ENCODE results near the gene ATAT1. TPM values are rescaled to one million over a fixed set of nuclear protein-coding genes. Genes with fewer than 3 reads are reported as not detected.
A peak's percentile ranks its signal among the peaks of the same experiment; 100 is the strongest.

The ATAT1 gene
- total and polyA plus RNA-seq, 2 of the 13 experiments (the other 11 are each of a cell fraction or from before 2014, with no cell fraction given) = 9.2 to 23.6 TPM

- no peak for TF ChIP-seq ETS1 (CRISPR knock-in tag; IDR thresholded peaks at IDR 0.05)
- TF ChIP-seq ZNF652 (CRISPR knock-in tag; IDR thresholded peaks at IDR 0.05; ENCODE audit: borderline replicate concordance, low read depth) = peak; percentile 49; the same call in 1 of the 2 replicates
- TF ChIP-seq GMEB2 (CRISPR knock-in tag; IDR thresholded peaks at IDR 0.05; ENCODE audit: low read depth) = 0 out of 2 replicates have a peak, but pooled peaks have one; percentile 2
- no peak for TF ChIP-seq SKIL (CRISPR knock-in tag; IDR thresholded peaks at IDR 0.05; ENCODE audit: borderline replicate concordance)
- TF ChIP-seq ZFX (CRISPR knock-in tag; IDR thresholded peaks at IDR 0.05; ENCODE audit: low read depth) = peak; percentile 15; the same call in 1 of the 2 replicates
- no peak for TF ChIP-seq ZFAT (CRISPR knock-in tag; conservative IDR thresholded peaks at IDR 0.05)
- no peak for TF ChIP-seq ZNF446 (CRISPR knock-in tag; IDR thresholded peaks at IDR 0.05)
- TF ChIP-seq ZNF460 (CRISPR knock-in tag; IDR thresholded peaks at IDR 0.05; ENCODE audit: borderline replicate concordance) = no peak
- no peak for TF ChIP-seq SKI (IDR thresholded peaks at IDR 0.05; ENCODE audit: partially characterized antibody)
- TF ChIP-seq ATRX (CRISPR knock-in tag; IDR thresholded peaks at IDR 0.05; ENCODE audit: borderline replicate concordance) = no peak
- TF ChIP-seq IKZF4 (CRISPR knock-in tag; IDR thresholded peaks at IDR 0.05; ENCODE audit: borderline replicate concordance, low read depth, not compliant biosample characterization) = no peak
- TF ChIP-seq ZNF235 (CRISPR knock-in tag; IDR thresholded peaks at IDR 0.05; ENCODE audit: borderline replicate concordance) = 0 out of 2 replicates have a peak, but pooled peaks have one; percentile 6
- no peak for TF ChIP-seq ZSCAN20 (CRISPR knock-in tag; IDR thresholded peaks at IDR 0.05; ENCODE audit: borderline replicate concordance)
- TF ChIP-seq MEF2D (CRISPR knock-in tag; IDR thresholded peaks at IDR 0.05) = peak; percentile 69; the same call in 1 of the 2 replicates
- TF ChIP-seq TFAP4 (IDR thresholded peaks at IDR 0.05; ENCODE audit: borderline replicate concordance, low read depth) = no peak
- TF ChIP-seq PRMT3 (CRISPR knock-in tag; IDR thresholded peaks at IDR 0.05; ENCODE audit: borderline replicate concordance, low read depth) = no peak; the same call in 1 of the 2 replicates
- no peak; the same call in 1 of the 2 replicates for TF ChIP-seq PRDM15 (CRISPR knock-in tag; IDR thresholded peaks at IDR 0.05)
- no peak for TF ChIP-seq HHEX (CRISPR knock-in tag; IDR thresholded peaks at IDR 0.05)
- no peak; the same call in 1 of the 2 replicates for TF ChIP-seq SOX13 (IDR thresholded peaks at IDR 0.05)
- TF ChIP-seq SOX13 (CRISPR knock-in tag; conservative IDR thresholded peaks at IDR 0.05 in 1 of 2, IDR thresholded peaks at IDR 0.05 in 1 of 2) = peak in 1 of 2 experiments; percentile 67; a peak in 1 of 4 replicates
- TF ChIP-seq TEAD2 (CRISPR knock-in tag; IDR thresholded peaks at IDR 0.05) = no peak
Observed at GRCh38 chr6:30614843-30615218, 11.8 kb upstream of the ATAT1 start (continued).
